Ascending aorta (tissue), 2 donors: ENCODE data around the gene BTBD17. TPM values are rescaled to one million over a fixed set of nuclear protein-coding genes. Genes with fewer than 3 reads are reported as not detected.

ENCODE experiments used
- DNase-seq, 2 donors: peaks; one replicate each; pipeline ENCODE4 v3.0.0-alpha.2; 2019; ENCODE audit warnings: low spot score in 2 of 2
- H3K27ac ChIP-seq, 2 donors: fragments of 200-600 bp; sonication (generic); one replicate each; pipeline ENCODE4 v1.5.1; 2016 to 2017; ENCODE audit warnings: mild to moderate bottlenecking in 1 of 2
- H3K27me3 ChIP-seq: fragments of 200-600 bp; sonication (generic); one replicate; pipeline ENCODE4 v1.5.1; 2017
- H3K36me3 ChIP-seq, 2 donors: fragments of 200-600 bp; sonication (generic); one replicate each; pipeline ENCODE4 v1.5.1; 2016
- H3K4me1 ChIP-seq, 2 donors: fragments of 200-600 bp; sonication (generic); one replicate each; pipeline ENCODE4 v1.5.1; 2016 to 2017; ENCODE audit warnings: mild to moderate bottlenecking in 1 of 2
- H3K4me3 ChIP-seq, 2 donors: fragments of 200-600 bp; sonication (generic); one replicate each; pipeline ENCODE4 v1.5.1; 2016 to 2017; ENCODE audit warnings: mild to moderate bottlenecking in 1 of 2
- H3K9me3 ChIP-seq, 2 donors: fragments of 200-600 bp; sonication (generic); one replicate each; pipeline ENCODE4 v1.5.1; 2016
- intact Hi-C: fragments of 100-400 bp; cut with DNase I; formaldehyde crosslinking; loops from one replicate; pipeline ENCODE4 v1.15.1; 2023
- total RNA-seq: library from RNA; depleted of rRNA; stranded (reverse); fragments of >200 nt; gene quantifications from one replicate; pipeline ENCODE4 v1.1.0, GENCODE V29; 2016
- TF ChIP-seq, protein P1 (sequence below), 3 experiments: fragments of 200-600 bp in 2 of 3; fragments of 450-650 bp in 1 of 3; sonication (generic) in 2 of 3; IDR thresholded peaks; one replicate each; pipeline ENCODE4 v1.5.1; 2016 to 2019; ENCODE audit warnings: antibody characterized with exemption in 3 of 3, mild to moderate bottlenecking in 1 of 3, moderate library complexity in 1 of 3

BTBD17 gene
- total RNA-seq, 1 donor from 2014 or later = not detected

DNA sequence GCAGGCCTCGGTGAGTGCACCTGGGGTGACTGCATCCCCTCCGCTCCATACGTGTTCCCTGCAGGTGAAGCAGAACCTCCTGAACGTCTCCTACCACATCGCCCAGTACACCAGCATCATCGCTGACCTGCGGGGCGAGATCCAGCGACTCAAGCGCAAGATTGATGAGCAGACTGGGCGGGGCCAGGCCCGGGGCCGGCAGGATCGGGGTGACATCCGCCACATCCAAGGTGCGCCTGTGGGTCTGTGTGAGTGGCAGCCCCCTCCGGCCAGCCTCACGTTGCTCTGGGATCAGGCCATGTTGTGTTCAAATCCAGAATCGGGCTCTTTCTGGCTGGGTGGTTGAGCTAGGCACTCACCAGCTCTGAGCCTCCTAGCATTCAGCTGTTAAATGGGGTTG, 12.5 kb downstream of the BTBD17 start:
- intact Hi-C loops = no loop called here
- H3K27me3 ChIP-seq = no peaks in the 10 kb centered on the region
- TF ChIP-seq, protein P1, sequence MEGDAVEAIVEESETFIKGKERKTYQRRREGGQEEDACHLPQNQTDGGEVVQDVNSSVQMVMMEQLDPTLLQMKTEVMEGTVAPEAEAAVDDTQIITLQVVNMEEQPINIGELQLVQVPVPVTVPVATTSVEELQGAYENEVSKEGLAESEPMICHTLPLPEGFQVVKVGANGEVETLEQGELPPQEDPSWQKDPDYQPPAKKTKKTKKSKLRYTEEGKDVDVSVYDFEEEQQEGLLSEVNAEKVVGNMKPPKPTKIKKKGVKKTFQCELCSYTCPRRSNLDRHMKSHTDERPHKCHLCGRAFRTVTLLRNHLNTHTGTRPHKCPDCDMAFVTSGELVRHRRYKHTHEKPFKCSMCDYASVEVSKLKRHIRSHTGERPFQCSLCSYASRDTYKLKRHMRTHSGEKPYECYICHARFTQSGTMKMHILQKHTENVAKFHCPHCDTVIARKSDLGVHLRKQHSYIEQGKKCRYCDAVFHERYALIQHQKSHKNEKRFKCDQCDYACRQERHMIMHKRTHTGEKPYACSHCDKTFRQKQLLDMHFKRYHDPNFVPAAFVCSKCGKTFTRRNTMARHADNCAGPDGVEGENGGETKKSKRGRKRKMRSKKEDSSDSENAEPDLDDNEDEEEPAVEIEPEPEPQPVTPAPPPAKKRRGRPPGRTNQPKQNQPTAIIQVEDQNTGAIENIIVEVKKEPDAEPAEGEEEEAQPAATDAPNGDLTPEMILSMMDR (IDR thresholded peaks at IDR 0.05) = no peak
- no peaks in the 10 kb centered on the region for H3K4me1 ChIP-seq
- H3K9me3 ChIP-seq = no peaks in the 10 kb centered on the region
- no peak for DNase-seq
- no peaks in the 10 kb centered on the region for H3K36me3 ChIP-seq
- H3K27ac ChIP-seq = no peak overlapping the region
- H3K4me3 ChIP-seq = no peak overlapping the region

DNA sequence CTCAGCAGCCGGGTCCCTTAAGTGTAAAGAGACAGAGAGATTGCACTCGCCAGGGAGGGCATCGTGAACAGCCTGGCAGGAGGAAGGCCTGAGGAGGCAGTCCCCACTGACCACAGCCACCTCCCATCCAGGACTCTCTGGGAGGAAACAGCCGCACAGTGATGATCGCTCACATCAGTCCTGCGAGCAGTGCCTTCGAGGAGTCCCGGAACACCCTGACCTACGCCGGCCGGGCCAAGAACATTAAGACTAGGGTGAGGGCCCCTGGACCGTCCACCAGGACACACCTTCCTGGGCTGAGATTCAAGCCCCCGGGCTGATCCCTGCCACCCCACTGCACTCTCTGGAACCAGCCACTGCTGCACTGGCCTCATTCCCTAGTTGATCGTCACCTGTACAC, 14.0 kb downstream of the BTBD17 start:
- Histone ChIP-seq H3K27me3 (no peaks in the 10 kb centered on the region), H3K9me3 (no peaks in the 10 kb centered on the region), H3K4me1 (no peaks in the 10 kb centered on the region), H3K27ac (no peak overlapping the region), H3K4me3 (no peak overlapping the region), H3K36me3 (no peaks in the 10 kb centered on the region)
- intact Hi-C loops = no loop called here
- no peak for DNase-seq
- TF ChIP-seq, protein P1 (IDR thresholded peaks at IDR 0.05) = no peak

DNA sequence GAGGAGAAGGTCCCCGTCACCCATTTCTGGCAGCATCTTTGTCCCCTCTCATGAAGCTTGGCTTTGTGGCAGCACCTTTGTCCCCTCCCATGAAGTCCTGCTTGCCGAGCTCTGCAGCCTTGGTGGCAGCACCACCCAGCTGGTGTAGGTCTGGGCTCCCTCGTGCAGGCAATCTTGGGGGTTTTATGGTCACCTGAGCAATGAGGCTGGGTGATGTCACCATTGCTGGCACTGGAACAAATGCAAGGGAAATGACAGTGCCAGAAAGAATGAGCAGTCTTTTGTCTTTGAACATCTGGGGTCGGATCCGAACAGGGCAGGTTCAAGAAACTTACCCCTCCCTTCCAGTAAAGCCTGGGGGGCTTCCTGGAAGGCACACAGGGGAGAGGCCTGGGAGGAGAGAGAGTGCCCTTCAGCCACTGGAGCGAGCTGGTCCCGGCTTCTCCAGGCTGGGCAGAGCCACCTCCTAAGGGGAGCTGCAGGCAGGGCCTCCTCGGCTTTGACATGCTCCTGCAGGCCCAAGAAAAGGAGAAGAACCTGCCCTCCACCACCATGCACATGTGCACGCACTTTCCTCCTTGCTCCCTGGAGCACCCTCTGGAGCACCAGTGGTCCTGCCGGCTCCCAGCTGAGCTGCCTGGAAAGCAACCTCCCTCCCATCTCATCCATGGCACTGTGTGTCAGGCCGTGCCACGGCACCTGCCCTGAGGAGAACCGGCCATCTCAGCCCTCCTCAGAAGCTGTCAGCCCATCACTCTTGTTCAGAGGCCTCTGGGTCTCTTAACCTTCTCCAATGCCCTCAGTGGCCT, 16.0 kb downstream of the BTBD17 start:
- H3K27me3 ChIP-seq = no peaks in the 10 kb centered on the region
- intact Hi-C loops = no loop called here
- H3K27ac ChIP-seq = no peak overlapping the region
- no peaks in the 10 kb centered on the region for H3K36me3 ChIP-seq
- TF ChIP-seq, protein P1 (IDR thresholded peaks at IDR 0.05) = no peak
- H3K4me1 ChIP-seq = no peaks in the 10 kb centered on the region
- no peak overlapping the region for H3K4me3 ChIP-seq
- DNase-seq = no peak
- no peaks in the 10 kb centered on the region for H3K9me3 ChIP-seq

DNA sequence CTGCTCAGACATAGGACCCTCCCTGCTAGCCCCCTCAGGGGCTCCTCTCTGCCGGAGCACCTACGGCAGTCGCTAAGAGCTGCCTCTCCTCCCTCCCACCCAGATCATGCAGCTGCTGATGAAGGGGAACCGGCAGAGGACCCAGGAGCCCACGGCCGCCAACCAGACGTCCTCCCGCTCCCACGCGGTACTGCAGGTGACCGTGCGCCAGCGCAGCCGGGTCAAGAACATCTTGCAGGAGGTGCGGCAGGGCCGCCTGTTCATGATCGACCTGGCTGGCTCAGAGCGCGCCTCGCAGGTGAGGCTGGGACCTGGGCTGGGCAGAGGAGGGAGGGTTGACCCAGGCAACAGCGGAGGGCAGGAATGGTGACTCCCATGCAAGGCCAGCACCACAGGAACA, 17.0 kb downstream of the BTBD17 start:
- H3K4me1 ChIP-seq = no peaks in the 10 kb centered on the region
- TF ChIP-seq, protein P1 (IDR thresholded peaks at IDR 0.05) = no peak
- no peak overlapping the region for H3K27ac ChIP-seq
- H3K27me3 ChIP-seq = no peaks in the 10 kb centered on the region
- no peak for DNase-seq
- intact Hi-C loops = no loop called here
- no peak overlapping the region for H3K4me3 ChIP-seq
- H3K36me3 ChIP-seq = no peaks in the 10 kb centered on the region
- no peaks in the 10 kb centered on the region for H3K9me3 ChIP-seq

DNA sequence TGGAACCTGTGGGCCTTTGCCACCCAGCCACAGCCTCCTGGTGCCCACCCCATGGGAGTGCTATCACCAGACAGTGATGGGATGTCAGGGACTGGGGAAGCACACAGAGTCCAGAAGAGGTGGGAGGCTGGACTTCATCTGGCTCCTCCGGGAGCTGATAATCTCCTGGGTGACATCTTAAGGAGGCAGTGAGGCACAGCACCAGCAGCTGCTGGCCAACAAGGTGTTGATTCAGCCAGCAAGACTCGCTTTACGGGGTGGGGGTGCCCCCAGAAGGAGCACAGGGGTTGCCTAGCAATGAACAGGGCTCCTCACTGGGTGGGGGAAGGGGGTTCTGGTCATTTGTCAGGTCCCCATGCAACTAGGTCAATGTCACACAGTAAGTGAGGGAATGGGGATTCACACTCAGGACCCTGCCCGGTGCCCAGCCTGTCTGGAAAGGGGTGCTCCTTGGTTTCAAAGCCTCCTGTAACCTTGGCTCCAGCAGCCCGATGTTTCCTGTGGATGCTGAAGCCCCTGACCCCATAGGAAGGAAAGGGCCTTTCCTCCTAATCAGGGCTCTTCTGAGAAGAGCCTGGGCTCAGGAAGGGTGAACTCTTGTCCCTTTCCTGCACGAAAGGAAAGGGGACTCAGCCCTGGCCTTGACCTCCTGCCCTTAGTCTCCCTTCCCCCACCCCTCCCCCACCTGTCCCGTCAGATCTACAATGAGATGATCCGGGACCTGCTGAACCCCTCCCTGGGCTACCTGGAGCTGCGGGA, 18.0 kb downstream of the BTBD17 start:
- no peaks in the 10 kb centered on the region for H3K36me3 ChIP-seq
- intact Hi-C loops = no loop called here
- no peak overlapping the region for H3K4me3 ChIP-seq
- no peak overlapping the region for H3K27ac ChIP-seq
- no peaks in the 10 kb centered on the region for H3K9me3 ChIP-seq
- TF ChIP-seq, protein P1 (IDR thresholded peaks at IDR 0.05) = no peak
- no peak for DNase-seq
- H3K27me3 ChIP-seq = no peaks in the 10 kb centered on the region
- no peaks in the 10 kb centered on the region for H3K4me1 ChIP-seq
